Panc1 (cell line): ENCODE measurements around the gene CFAP52. TPM values are rescaled to one million over a fixed set of nuclear protein-coding genes. Genes with fewer than 3 reads are reported as not detected.
A peak's percentile ranks its signal among the peaks of the same experiment; 100 is the strongest.

Source experiments
- ATAC-seq: fragments of 200-7000 bp; cut with Tn5 transposase; 2 replicates; pipeline ENCODE4 v1.9.1; 2020; ENCODE audit warnings: mild to moderate bottlenecking, moderate library complexity
- BruUV-seq: library from RNA; stranded (reverse); fragments of 400-500 nt; replicated peaks from 2 replicates; lab custom pipeline; 2021; lab: Mats Ljungman, UMichigan
- CTCF ChIA-PET: fragments of 300-600 bp; sonication (Branson Sonifier 250); formaldehyde crosslinking; loops from one replicate; lab custom pipeline; 2022; ENCODE audit warnings: antibody characterized with exemption; lab: Charles Lee
- POLR2A ChIA-PET: fragments of 300-600 bp; sonication (Branson Sonifier 250); formaldehyde crosslinking; loops from one replicate; lab custom pipeline; 2022; ENCODE audit warnings: antibody characterized with exemption; lab: Charles Lee
- DNase-seq: peaks from one replicate; pipeline ENCODE4 v3.0.0-alpha.2; 2010; ENCODE audit warnings: low read depth, low spot score
- H3K27ac ChIP-seq: 2 replicates; pipeline ENCODE4 v1.5.1; 2011; ENCODE audit warnings: mild to moderate bottlenecking, low read length, inconsistent platforms
- H3K27me3 ChIP-seq: fragments of 200-500 bp; sonication (Bioruptor generic); 2 replicates; pipeline ENCODE4 v1.6.0; 2014; ENCODE audit warnings: low read length, inconsistent platforms; ENCODE audit not compliant: control insufficient read depth, insufficient read depth
- H3K36me3 ChIP-seq: fragments of 200-500 bp; sonication (Bioruptor generic); 2 replicates; pipeline ENCODE4 v1.5.1; 2014; ENCODE audit warnings: inconsistent platforms, mild to moderate bottlenecking, low read length, moderate library complexity; ENCODE audit not compliant: control insufficient read depth, insufficient read depth
- H3K4me1 ChIP-seq: 2 replicates; pipeline ENCODE4 v1.5.1; 2011; ENCODE audit warnings: inconsistent platforms, mild to moderate bottlenecking, low read length, moderate library complexity; ENCODE audit not compliant: control insufficient read depth, insufficient read depth
- H3K4me3 ChIP-seq, 2 experiments: 2 replicates each; pipeline ENCODE4 v1.5.1; 2011 to 2012; ENCODE audit warnings: low read depth in 2 of 2, low read length in 2 of 2, mild to moderate bottlenecking in 2 of 2, inconsistent platforms in 1 of 2, moderate library complexity in 1 of 2
- H3K9me3 ChIP-seq: fragments of 200-500 bp; sonication (Bioruptor generic); 2 replicates; pipeline ENCODE4 v1.5.1; 2014; ENCODE audit warnings: low read depth, mild to moderate bottlenecking, inconsistent platforms, low read length, moderate library complexity; ENCODE audit not compliant: control insufficient read depth, insufficient read depth
- CTCF ChIP-seq: fragments of 450-650 bp; IDR thresholded peaks from 2 replicates; pipeline ENCODE4 v1.5.1; 2017; ENCODE audit warnings: mild to moderate bottlenecking
- REST ChIP-seq, 2 experiments: IDR thresholded peaks; 2 replicates each; pipeline ENCODE4 v1.6.1; 2011 to 2012; ENCODE audit warnings: low read depth in 2 of 2, control low read depth in 1 of 2, low read length in 1 of 2, mild to moderate bottlenecking in 1 of 2, moderate library complexity in 1 of 2; ENCODE audit not compliant: insufficient read depth in 1 of 2
- in situ Hi-C: cut with HindIII; loops from 2 replicates; pipeline ENCODE4 v1.10.0; 2016; ENCODE audit warnings: low sequenced_read_pairs, low pct_unique_long_range_greater_than_20kb
- intact Hi-C: fragments of 100-400 bp; cut with micrococcal nuclease; formaldehyde crosslinking; loops from one replicate; pipeline ENCODE4 v1.10.0; 2022; ENCODE audit not compliant: unreplicated experiment
- total RNA-seq: library from RNA; stranded (reverse); gene quantifications from one replicate; pipeline ENCODE4 v1.2.1, GENCODE V29; 2021; ENCODE audit not compliant: unreplicated experiment

Gene CFAP52
- total RNA-seq, 1 experiment from 2014 or later: not detected

GRCh38 chr17:9644910-9645751, 68.7 kb downstream of the CFAP52 start, which contains the start of gene USP43:
TSS of gene USP43 (plus strand) at chr17:9645517. CDS start at chr17:9645633, 116 bp downstream.
- H3K4me3 ChIP-seq: peak within 1 kb of the TSS; percentile 60 to 69

More at GRCh38 chr17:9644910-9645751, 68.7 kb downstream of the CFAP52 start, which contains the start of gene USP43:
- no peaks in the 10 kb centered on the region; the same call in 1 of the 2 replicates for H3K36me3 ChIP-seq
- peaks cover 12% of the 10 kb centered on the region; the same call in 1 of the 2 replicates for H3K4me1 ChIP-seq
- TSS peak; percentile 69 for BruUV-seq
- peak within 1 kb of the TSS; percentile 88 for H3K27ac ChIP-seq
- in situ Hi-C loops (no loop called here), intact Hi-C loops (no loop called here)
- ATAC-seq (peak; percentile 81), DNase-seq (no peak)
- ChIA-PET CTCF (no interaction called here), POLR2A (no interaction called here)
- H3K27me3 ChIP-seq: no peaks in the 10 kb centered on the region
- TF ChIP-seq CTCF (peak; percentile 33), REST (IDR thresholded peaks at IDR 0.05; ENCODE audit: insufficient read depth in 1 of 2, low read depth in 2 of 2, low read length in 1 of 2) (no peak)
- no peaks in the 10 kb centered on the region for H3K9me3 ChIP-seq
